SK-N-MC (cell line): ENCODE results near the gene UTF1.

Source experiments
- EZH2 ChIP-seq: fragments of 200-600 bp; sonication (generic); IDR thresholded peaks from one replicate; pipeline ENCODE4 v1.6.1; 2017; ENCODE audit warnings: antibody characterized with exemption
- POLR2AphosphoS5 ChIP-seq: IDR thresholded peaks from 2 replicates; pipeline ENCODE4 v1.6.1; 2012; ENCODE audit warnings: mild to moderate bottlenecking, low read depth, low read length, borderline replicate concordance

DNA sequence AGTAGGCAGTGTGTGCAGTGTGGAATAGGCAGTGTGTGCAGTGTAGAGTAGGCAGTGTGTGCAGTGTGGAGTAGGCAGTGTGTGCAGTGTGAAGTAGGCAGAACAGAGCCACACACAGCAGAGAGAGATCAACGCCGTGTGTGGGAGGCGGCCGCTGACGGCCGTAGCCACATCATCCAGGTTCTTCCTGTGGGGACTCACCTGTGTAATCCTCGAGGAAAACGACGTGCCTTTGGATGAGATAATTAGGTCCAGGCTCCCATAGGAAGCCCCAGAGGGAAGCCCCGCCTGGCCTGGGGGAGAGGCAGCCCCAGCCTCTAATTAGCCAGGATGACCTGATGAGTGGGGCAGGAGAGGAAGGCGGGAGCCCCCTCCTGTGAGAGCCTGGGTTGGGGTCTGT is 44.6 kb upstream of the UTF1 start:
- TF ChIP-seq POLR2AphosphoS5, result no peak
- TF ChIP-seq EZH2, result no peak
